Smooth muscle cell (in vitro differentiated cells): Measurements from ENCODE around the gene SFI1. TPM values are rescaled to one million over a fixed set of nuclear protein-coding genes. Genes with fewer than 3 reads are reported as not detected.

ENCODE experiments used
- DNase-seq: peaks from one replicate; lab custom pipeline; 2025; ENCODE audit not compliant: unreplicated experiment; lab: John Stamatoyannopoulos, UW
- H2AFZ ChIP-seq: fragments of 200-600 bp; sonication (generic); 2 replicates; pipeline ENCODE4 v1.6.0; 2016; ENCODE audit warnings: antibody characterized with exemption, low read depth, mild to moderate bottlenecking
- H3F3A ChIP-seq: fragments of 200-600 bp; sonication (generic); 2 replicates; pipeline ENCODE4 v1.6.0; 2017; ENCODE audit warnings: antibody characterized with exemption, low read depth
- H3K27ac ChIP-seq: fragments of 200-600 bp; sonication (generic); 2 replicates; pipeline ENCODE4 v1.5.1; 2016; ENCODE audit warnings: low read depth, mild to moderate bottlenecking
- H3K27me3 ChIP-seq: fragments of 200-600 bp; sonication (generic); 2 replicates; pipeline ENCODE4 v1.6.1; 2016; ENCODE audit warnings: low read depth, mild to moderate bottlenecking
- H3K36me3 ChIP-seq: fragments of 200-600 bp; sonication (generic); 2 replicates; pipeline ENCODE4 v1.5.1; 2016; ENCODE audit warnings: low read depth
- H3K4me1 ChIP-seq: fragments of 200-600 bp; sonication (generic); 2 replicates; pipeline ENCODE4 v1.5.1; 2016; ENCODE audit warnings: low read depth
- H3K4me2 ChIP-seq: fragments of 200-600 bp; sonication (generic); 2 replicates; pipeline ENCODE4 v1.6.0; 2016; ENCODE audit warnings: mild to moderate bottlenecking
- H3K4me3 ChIP-seq: fragments of 200-600 bp; sonication (generic); 2 replicates; pipeline ENCODE4 v1.5.1; 2016; ENCODE audit warnings: mild to moderate bottlenecking
- H3K79me2 ChIP-seq: fragments of 200-600 bp; sonication (generic); 2 replicates; pipeline ENCODE4 v1.6.0; 2016; ENCODE audit warnings: low read depth, mild to moderate bottlenecking
- H3K9ac ChIP-seq: fragments of 200-600 bp; sonication (generic); 2 replicates; pipeline ENCODE4 v1.6.0; 2016; ENCODE audit warnings: low read depth
- H3K9me3 ChIP-seq: fragments of 200-600 bp; sonication (generic); replicated peaks from 2 replicates; pipeline ENCODE4 v1.5.1; 2016; ENCODE audit warnings: low read depth
- H4K20me1 ChIP-seq: fragments of 200-600 bp; sonication (generic); 2 replicates; pipeline ENCODE4 v1.6.0; 2016; ENCODE audit warnings: low read depth
- CTCF ChIP-seq: fragments of 200-600 bp; sonication (generic); IDR thresholded peaks from 2 replicates; pipeline ENCODE4 v1.5.1; 2017; ENCODE audit warnings: borderline replicate concordance, mild to moderate bottlenecking, antibody characterized with exemption; ENCODE audit not compliant: insufficient read depth, poor library complexity, severe bottlenecking
- WGBS: methylation state at CpG from one replicate; pipeline ENCODE4 v1.1.7; 2016; ENCODE audit warnings: low lambda C conversion rate; 5-methylcytosine and 5-hydroxymethylcytosine counted together
- polyA plus RNA-seq: library from polyadenylated mRNA; unstranded; fragments of >200 nt; fragmentation: Nextera tagmentation; extraction: Ambion mirVana; gene quantifications from 2 replicates; pipeline ENCODE4 v1.2.1, GENCODE V29; 2016
- total RNA-seq: library from RNA; depleted of rRNA; stranded (reverse); fragments of >200 nt; gene quantifications from 2 replicates; pipeline ENCODE4 v1.2.3, GENCODE V29; 2014

SFI1 gene
- total and polyA plus RNA-seq, 2 experiments from 2014 or later, result 8.7 to 26.9 TPM

DNA sequence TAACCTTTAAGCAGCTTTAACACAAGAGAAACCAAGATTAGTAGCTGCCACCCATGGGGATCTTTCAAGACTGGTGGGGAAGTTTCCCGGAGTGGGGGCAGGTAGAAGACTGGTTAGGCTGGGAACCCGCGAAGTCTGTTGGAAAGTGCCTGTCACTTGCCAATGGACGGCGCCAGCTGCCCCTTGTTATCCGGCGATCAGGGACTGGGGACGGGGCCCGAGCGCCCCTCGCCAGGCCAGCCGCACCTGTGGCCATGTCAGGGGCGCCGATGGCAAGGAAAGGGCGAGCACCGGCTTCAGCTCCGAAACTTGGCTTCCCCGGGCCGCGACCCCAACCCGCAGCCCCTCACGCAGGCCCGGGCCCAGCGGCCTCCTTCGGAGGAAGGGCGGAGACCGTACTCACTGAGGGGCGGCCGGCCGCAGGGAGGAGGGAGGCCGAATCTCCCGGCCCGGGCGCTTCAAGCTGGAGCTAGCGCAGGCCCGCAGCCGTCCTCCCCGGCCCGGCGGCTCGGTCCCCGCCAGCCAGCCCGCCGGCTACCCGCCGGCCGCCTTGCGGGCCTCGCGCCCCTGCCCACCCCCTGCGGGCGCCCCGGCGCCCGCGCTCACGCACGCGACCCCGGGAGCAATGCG lies 7.2 kb upstream of the SFI1 start:
- Histone ChIP-seq H2AFZ (peak overlapping the region; percentile 80), H3K4me3 (peak overlapping the region; percentile 69), H3F3A (peaks cover 9% of the 10 kb centered on the region), H3K79me2 (peaks cover 50% of the 10 kb centered on the region), H3K4me1 (peaks cover 21% of the 10 kb centered on the region), H3K27ac (peak overlapping the region; percentile 39), H3K36me3 (no peaks in the 10 kb centered on the region), H3K4me2 (peak overlapping the region; percentile 87), H3K9me3 (no peaks in the 10 kb centered on the region), H3K9ac (peak overlapping the region; percentile 85), H3K27me3 (no peaks in the 10 kb centered on the region), H4K20me1 (peaks cover 11% of the 10 kb centered on the region)
- no peak for TF ChIP-seq CTCF
- DNase-seq, result peak; percentile 27
- 2% methylated on average over 20 of the region's 61 CpGs for WGBS

- no peaks in the 10 kb centered on the region for H3K27me3 ChIP-seq
- H3K27ac ChIP-seq, result peak within 1 kb of the TSS; percentile 98
- H3K36me3 ChIP-seq, result no peaks in the 10 kb centered on the region
- no peak for TF ChIP-seq CTCF
- H3K9me3 ChIP-seq, result no peaks in the 10 kb centered on the region
- peaks cover 9% of the 10 kb centered on the region for H3F3A ChIP-seq
- peak within 1 kb of the TSS; percentile 94 for H3K9ac ChIP-seq
- WGBS, result under 1% methylated on average over 55 of the region's 100 CpGs
- H3K4me1 ChIP-seq, result peaks cover 21% of the 10 kb centered on the region
- H3K79me2 ChIP-seq, result peaks cover 42% of the 10 kb centered on the region
- DNase-seq, result peak; percentile 46
- peak within 1 kb of the TSS; percentile 87 for H3K4me2 ChIP-seq
- H2AFZ ChIP-seq, result peak within 1 kb of the TSS; percentile 88
- H4K20me1 ChIP-seq, result peaks cover 3% of the 10 kb centered on the region
- H3K4me3 ChIP-seq, result peak within 1 kb of the TSS; percentile 69
Observed at GRCh38 chr22:31489632-31490495, 6.5 kb upstream of the SFI1 start, which contains the start of gene EIF4ENIF1. TSS of gene EIF4ENIF1 (minus strand) at chr22:31489842. CDS start at chr22:31488718, 1,124 bp downstream.

GRCh38 chr22:31490496-31490925 lies 5.8 kb upstream of the SFI1 start:
- Histone ChIP-seq H3K36me3 (no peaks in the 10 kb centered on the region), H3K4me2 (peak overlapping the region; percentile 87), H3K27me3 (no peaks in the 10 kb centered on the region), H3K79me2 (peaks cover 36% of the 10 kb centered on the region), H3K4me1 (peaks cover 21% of the 10 kb centered on the region), H4K20me1 (no peaks in the 10 kb centered on the region), H3K27ac (peak overlapping the region; percentile 98), H3K9me3 (no peaks in the 10 kb centered on the region), H3F3A (peaks cover 9% of the 10 kb centered on the region), H3K9ac (peak overlapping the region; percentile 94), H2AFZ (peak overlapping the region; percentile 88), H3K4me3 (peak overlapping the region; percentile 69)
- 6% methylated on average over 15 of the region's 15 CpGs for WGBS
- no peak for TF ChIP-seq CTCF
- DNase-seq, result peak; percentile 20
